Measurements from ENCODE around the gene PSMB11. TPM values are rescaled to one million over a fixed set of nuclear protein-coding genes. Genes with fewer than 3 reads are reported as not detected.

Gene PSMB11
- total and polyA plus RNA-seq, 4 experiments from 2014 or later = not detected

DNA sequence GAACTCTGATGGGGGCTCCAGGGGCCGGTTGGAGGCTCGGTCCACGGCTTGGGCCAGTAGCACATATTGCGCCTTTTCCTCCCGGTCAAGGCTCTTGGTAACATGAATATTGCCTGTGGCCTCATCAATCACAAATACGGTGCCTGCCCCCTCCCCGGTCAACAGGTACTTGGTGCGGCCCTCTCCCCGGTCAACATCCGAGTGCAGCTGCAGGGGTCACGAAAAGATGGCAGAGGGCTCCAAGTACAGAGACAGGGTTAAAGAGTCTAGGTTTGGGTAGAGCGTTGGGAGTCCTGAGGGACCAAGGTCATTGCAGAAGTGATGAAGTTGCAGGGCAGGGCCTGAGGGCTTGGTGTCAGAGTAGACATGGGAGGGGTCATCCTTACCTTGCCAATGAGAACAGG lies 13.1 kb downstream of the PSMB11 start:
- Mint-ChIP-seq H3K27ac (peak overlapping the region in 1 of 7 donors; percentile 62), H3K4me1 (peaks cover 11 to 21% (median 15%) of the 10 kb centered on the region in 4 donors), H3K4me3 (peak overlapping the region in 1 of 8 donors; percentile 31), H3K27me3 (peaks cover 0 to 1% of the 10 kb centered on the region in 2 donors), H3K9me3 (no peaks in the 10 kb centered on the region), H3K36me3 (peaks cover 9 to 18% of the 10 kb centered on the region in 2 donors)
- Histone ChIP-seq H3K27ac (ENCODE audit: low read depth, low read length) (no peak overlapping the region), H3K27me3 (ENCODE audit: insufficient read depth, low read length) (no peaks in the 10 kb centered on the region), H3K9me3 (ENCODE audit: control insufficient read depth in 1 of 2, low read length in 2 of 2) (no peaks in the 10 kb centered on the region), H3K4me1 (ENCODE audit: insufficient read depth, low read length) (peaks cover 17% of the 10 kb centered on the region), H3K36me3 (ENCODE audit: insufficient read depth, low read length) (peaks cover 5% of the 10 kb centered on the region), H3K4me3 (ENCODE audit: low read length in 2 of 2) (no peak overlapping the region)
- DNase-seq = no peak
- intact Hi-C loops (cut with micrococcal nuclease) = loop anchor here (5.0 kb wide), 1 partner anchor 233 kb away; no protein-coding TSS in a partner anchor
- ChIA-PET CTCF (ENCODE audit: partially characterized antibody) (interaction anchor here (0.6 to 19.0 kb wide), 9 partner anchors 14 to 484 kb away, joined by 3 to 1070 read pairs (median 7); partner anchors contain the start of gene AJUBA), POLR2A (ENCODE audit: partially characterized antibody) (interaction anchor here (0.9 to 9.4 kb wide), 3 partner anchors 16 to 69 kb away, joined by 3 to 82 read pairs (median 4); no protein-coding TSS in a partner anchor)

- Mint-ChIP-seq H3K9me3 (no peaks in the 10 kb centered on the region), H3K4me1 (peaks cover 11 to 21% (median 15%) of the 10 kb centered on the region in 4 donors), H3K4me3 (peak overlapping the region; percentile 75 to 95 (median 87)), H3K27ac (peak overlapping the region in 4 of 7 donors; percentile 66 to 84 (median 80)), H3K36me3 (peaks cover 10 to 22% of the 10 kb centered on the region in 2 donors), H3K27me3 (peaks cover 0 to 1% of the 10 kb centered on the region in 2 donors)
- no peak for DNase-seq
- intact Hi-C loops (cut with micrococcal nuclease) = loop anchor here (1.0 to 5.0 kb wide), 3 partner anchors 48 to 485 kb away; no protein-coding TSS in a partner anchor
- H3K4me1 ChIP-seq (ENCODE audit: insufficient read depth, low read length) = peaks cover 17% of the 10 kb centered on the region
- no peaks in the 10 kb centered on the region for H3K9me3 ChIP-seq (ENCODE audit: control insufficient read depth in 1 of 2, low read length in 2 of 2)
- ChIA-PET CTCF (ENCODE audit: partially characterized antibody) (interaction anchor here (0.6 to 19.0 kb wide), 14 partner anchors 10 to 485 kb away, joined by 3 to 1070 read pairs (median 4); partner anchors contain the start of genes ACIN1, AJUBA and C14orf119), POLR2A (ENCODE audit: partially characterized antibody) (interaction anchor here (1.3 to 9.4 kb wide), 4 partner anchors 16 to 70 kb away, joined by 3 to 82 read pairs (median 9); no protein-coding TSS in a partner anchor)
- no peaks in the 10 kb centered on the region for H3K27me3 ChIP-seq (ENCODE audit: insufficient read depth, low read length)
- H3K4me3 ChIP-seq (ENCODE audit: low read length in 2 of 2) = no peak overlapping the region
- H3K27ac ChIP-seq (ENCODE audit: low read depth, low read length) = no peak overlapping the region
- H3K36me3 ChIP-seq (ENCODE audit: insufficient read depth, low read length) = peaks cover 11% of the 10 kb centered on the region
These were observed 13.7 kb downstream of the PSMB11 start for GRCh38 chr14:23055621-23056144.

GRCh38 chr14:23056145-23056955 lies 14.3 kb downstream of the PSMB11 start:
- Histone ChIP-seq H3K27ac (ENCODE audit: low read depth, low read length) (no peak overlapping the region), H3K9me3 (ENCODE audit: control insufficient read depth in 1 of 2, low read length in 2 of 2) (no peaks in the 10 kb centered on the region), H3K36me3 (ENCODE audit: insufficient read depth, low read length) (peaks cover 17% of the 10 kb centered on the region), H3K4me1 (ENCODE audit: insufficient read depth, low read length) (peaks cover 17% of the 10 kb centered on the region), H3K4me3 (ENCODE audit: low read length in 2 of 2) (peak overlapping the region in 1 of 2 donors; percentile 11), H3K27me3 (ENCODE audit: insufficient read depth, low read length) (no peaks in the 10 kb centered on the region)
- Mint-ChIP-seq H3K9me3 (no peaks in the 10 kb centered on the region), H3K36me3 (peaks cover 16 to 28% of the 10 kb centered on the region in 2 donors), H3K27ac (peak overlapping the region in 5 of 7 donors; percentile 70 to 84 (median 77)), H3K27me3 (peaks cover 0 to 1% of the 10 kb centered on the region in 2 donors), H3K4me3 (peak overlapping the region; percentile 81 to 95 (median 88)), H3K4me1 (peaks cover 11 to 21% (median 15%) of the 10 kb centered on the region in 4 donors)
- ChIA-PET POLR2A (ENCODE audit: partially characterized antibody) (interaction anchor here (0.7 to 9.4 kb wide), 6 partner anchors 15 to 70 kb away, joined by 3 to 82 read pairs (median 9); no protein-coding TSS in a partner anchor), CTCF (ENCODE audit: partially characterized antibody) (interaction anchor here (0.6 to 19.0 kb wide), 16 partner anchors 9 to 486 kb away, joined by 3 to 1070 read pairs (median 4); partner anchors contain the start of genes ACIN1, AJUBA and C14orf119)
- peak; percentile 64 to 71 (median 65) for DNase-seq
- intact Hi-C loops (cut with micrococcal nuclease) = loop anchor here (1.0 to 5.0 kb wide), 3 partner anchors 49 to 486 kb away; no protein-coding TSS in a partner anchor

- Mint-ChIP-seq H3K9me3 (no peaks in the 10 kb centered on the region), H3K4me1 (peaks cover 11 to 21% (median 15%) of the 10 kb centered on the region in 4 donors), H3K4me3 (peak within 1 kb of the TSS; percentile 87 to 95 (median 90)), H3K36me3 (peaks cover 18 to 33% of the 10 kb centered on the region in 2 donors), H3K27me3 (peaks cover 0 to 1% of the 10 kb centered on the region in 2 donors), H3K27ac (peak within 1 kb of the TSS; percentile 60 to 84 (median 82))
- Histone ChIP-seq H3K27me3 (ENCODE audit: insufficient read depth, low read length) (no peaks in the 10 kb centered on the region), H3K9me3 (ENCODE audit: control insufficient read depth in 1 of 2, low read length in 2 of 2) (no peaks in the 10 kb centered on the region), H3K4me3 (ENCODE audit: low read length in 2 of 2) (peak within 1 kb of the TSS; percentile 36 to 89), H3K27ac (ENCODE audit: low read depth, low read length) (peak within 1 kb of the TSS; percentile 36), H3K36me3 (ENCODE audit: insufficient read depth, low read length) (peaks cover 22% of the 10 kb centered on the region), H3K4me1 (ENCODE audit: insufficient read depth, low read length) (peaks cover 17% of the 10 kb centered on the region)
- peak; percentile 57 to 76 (median 60) for DNase-seq
- intact Hi-C loops (cut with micrococcal nuclease) = loop anchor here (1.0 to 5.0 kb wide), 3 partner anchors 50 to 486 kb away; no protein-coding TSS in a partner anchor
- CTCF ChIA-PET (ENCODE audit: partially characterized antibody) = interaction anchor here (0.7 to 19.0 kb wide), 33 partner anchors 9 to 1216 kb away, joined by 3 to 1070 read pairs (median 6); partner anchors contain the start of genes ACIN1, AJUBA, C14orf119 and HAUS4
- POLR2A ChIA-PET (ENCODE audit: partially characterized antibody) = interaction anchor here (0.7 to 9.4 kb wide), 21 partner anchors 11 to 501 kb away, joined by 3 to 82 read pairs (median 4); partner anchors contain the start of genes ACIN1, AJUBA, C14orf119 and HAUS4
These were observed 15.1 kb downstream of the PSMB11 start, which contains the start of gene CDH24 for GRCh38 chr14:23056956-23057756. Gene CDH24 (minus strand): TSS chr14:23057520. CDS start chr14:23055733, 1,787 bp downstream.

- Mint-ChIP-seq H3K36me3 (peaks cover 26 to 42% of the 10 kb centered on the region in 2 donors), H3K4me1 (peaks cover 11 to 21% (median 15%) of the 10 kb centered on the region in 4 donors), H3K9me3 (no peaks in the 10 kb centered on the region), H3K27me3 (peaks cover 0 to 1% of the 10 kb centered on the region in 2 donors), H3K4me3 (peak overlapping the region; percentile 84 to 91 (median 88)), H3K27ac (peak overlapping the region in 6 of 7 donors; percentile 60 to 83 (median 82))
- POLR2A ChIA-PET (ENCODE audit: partially characterized antibody) = interaction anchor here (0.6 to 9.4 kb wide), 22 partner anchors 10 to 1156 kb away, joined by 3 to 82 read pairs (median 4); partner anchors contain the start of genes ACIN1, AJUBA, C14orf119 and CHMP4A
- CTCF ChIA-PET (ENCODE audit: partially characterized antibody) = interaction anchor here (0.8 to 19.0 kb wide), 24 partner anchors 9 to 1217 kb away, joined by 3 to 1070 read pairs (median 6); partner anchors contain the start of genes AJUBA, HAUS4, PPP1R3E and PRMT5
- peak overlapping the region; percentile 36 to 89 for H3K4me3 ChIP-seq (ENCODE audit: low read length in 2 of 2)
- peak; percentile 80 to 84 (median 82) for DNase-seq
- H3K9me3 ChIP-seq (ENCODE audit: control insufficient read depth in 1 of 2, low read length in 2 of 2) = no peaks in the 10 kb centered on the region
- intact Hi-C loops (cut with micrococcal nuclease) = loop anchor here (1.0 to 5.0 kb wide), 8 partner anchors 11 to 487 kb away; partner anchors contain the start of gene PRMT5
- no peaks in the 10 kb centered on the region for H3K27me3 ChIP-seq (ENCODE audit: insufficient read depth, low read length)
- peak overlapping the region; percentile 36 for H3K27ac ChIP-seq (ENCODE audit: low read depth, low read length)
- H3K36me3 ChIP-seq (ENCODE audit: insufficient read depth, low read length) = peaks cover 30% of the 10 kb centered on the region
- H3K4me1 ChIP-seq (ENCODE audit: insufficient read depth, low read length) = peaks cover 17% of the 10 kb centered on the region
These were observed 16.0 kb downstream of the PSMB11 start for GRCh38 chr14:23057757-23058653.

Data from CD4-positive, alpha-beta memory T cell (primary cell).